Lower lobe of right lung (tissue), 2 donors: ENCODE data around the gene SORCS2. TPM values are rescaled to one million over a fixed set of nuclear protein-coding genes. Genes with fewer than 3 reads are reported as not detected.

Source experiments
- ATAC-seq, 2 donors: fragments of 200-7000 bp; cut with Tn5 transposase; one replicate each; pipeline ENCODE4 v1.9.1; 2020 to 2022; ENCODE audit warnings: mild to moderate bottlenecking in 2 of 2, moderate library complexity in 2 of 2
- DNase-seq: peaks from one replicate; pipeline ENCODE4 v3.0.0-alpha.2; 2020
- H3K27ac ChIP-seq: fragments of 200-600 bp; one replicate; pipeline ENCODE4 v1.8.0; 2022
- H3K27me3 ChIP-seq: fragments of 200-600 bp; one replicate; pipeline ENCODE4 v1.8.0; 2022; ENCODE audit warnings: low read depth
- H3K36me3 ChIP-seq: fragments of 200-600 bp; one replicate; pipeline ENCODE4 v1.8.0; 2022; ENCODE audit warnings: mild to moderate bottlenecking
- H3K4me1 ChIP-seq: fragments of 200-600 bp; one replicate; pipeline ENCODE4 v1.8.0; 2022
- H3K4me3 ChIP-seq: fragments of 200-600 bp; one replicate; pipeline ENCODE4 v1.8.0; 2022; ENCODE audit warnings: mild to moderate bottlenecking
- H3K9me3 ChIP-seq: fragments of 200-600 bp; one replicate; pipeline ENCODE4 v1.8.0; 2022
- intact Hi-C: fragments of 100-400 bp; cut with DNase I; formaldehyde crosslinking; loops from one replicate; pipeline ENCODE4 v1.11.0; 2022
- total RNA-seq: library from RNA; stranded (reverse); fragmentation: NEBNext Ultra II Directional; extraction: Animal tissue kit (Norgen Biotek cat#: 25700); gene quantifications from one replicate; pipeline ENCODE4 v1.2.1, GENCODE V29; 2021
- TF ChIP-seq, protein P1 (sequence below): fragments of 200-600 bp; IDR thresholded peaks from one replicate; pipeline ENCODE4 v1.8.0; 2022; ENCODE audit warnings: antibody characterized with exemption, mild to moderate bottlenecking
- donor health status: DM: no; HTN: yes; CAD: no; lungs with severe emphysema.

The SORCS2 gene
- total RNA-seq, 1 donor from 2014 or later, result 5.8 TPM

DNA sequence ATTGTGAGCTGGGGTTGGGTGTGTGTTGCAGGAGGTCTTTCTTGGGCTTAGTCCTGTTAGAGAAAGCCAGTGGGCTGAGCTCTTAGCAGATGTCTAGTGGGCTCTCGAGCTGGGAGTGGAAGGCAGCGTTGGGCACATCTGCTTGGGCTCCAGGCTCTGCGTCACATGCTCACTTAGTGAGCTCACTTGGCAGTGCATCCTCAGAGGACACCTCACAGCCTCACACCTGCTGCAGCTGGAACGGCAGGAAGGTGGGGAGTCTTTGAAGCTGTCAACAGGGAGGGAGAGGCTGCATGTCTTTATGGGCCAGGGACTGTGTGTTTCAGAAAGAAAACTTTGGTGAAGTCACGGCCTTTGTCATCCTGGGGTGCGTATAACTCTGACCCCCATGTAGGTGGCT is 160.1 kb downstream of the SORCS2 start:
- H3K9me3 ChIP-seq, result no peaks in the 10 kb centered on the region
- H3K27ac ChIP-seq, result no peak overlapping the region
- no peak for ATAC-seq
- intact Hi-C loops, result no loop called here
- H3K36me3 ChIP-seq, result no peaks in the 10 kb centered on the region
- DNase-seq, result no peak
- TF ChIP-seq, protein P1, sequence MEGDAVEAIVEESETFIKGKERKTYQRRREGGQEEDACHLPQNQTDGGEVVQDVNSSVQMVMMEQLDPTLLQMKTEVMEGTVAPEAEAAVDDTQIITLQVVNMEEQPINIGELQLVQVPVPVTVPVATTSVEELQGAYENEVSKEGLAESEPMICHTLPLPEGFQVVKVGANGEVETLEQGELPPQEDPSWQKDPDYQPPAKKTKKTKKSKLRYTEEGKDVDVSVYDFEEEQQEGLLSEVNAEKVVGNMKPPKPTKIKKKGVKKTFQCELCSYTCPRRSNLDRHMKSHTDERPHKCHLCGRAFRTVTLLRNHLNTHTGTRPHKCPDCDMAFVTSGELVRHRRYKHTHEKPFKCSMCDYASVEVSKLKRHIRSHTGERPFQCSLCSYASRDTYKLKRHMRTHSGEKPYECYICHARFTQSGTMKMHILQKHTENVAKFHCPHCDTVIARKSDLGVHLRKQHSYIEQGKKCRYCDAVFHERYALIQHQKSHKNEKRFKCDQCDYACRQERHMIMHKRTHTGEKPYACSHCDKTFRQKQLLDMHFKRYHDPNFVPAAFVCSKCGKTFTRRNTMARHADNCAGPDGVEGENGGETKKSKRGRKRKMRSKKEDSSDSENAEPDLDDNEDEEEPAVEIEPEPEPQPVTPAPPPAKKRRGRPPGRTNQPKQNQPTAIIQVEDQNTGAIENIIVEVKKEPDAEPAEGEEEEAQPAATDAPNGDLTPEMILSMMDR, result no peak
- no peak overlapping the region for H3K4me3 ChIP-seq
- no peaks in the 10 kb centered on the region for H3K27me3 ChIP-seq
- H3K4me1 ChIP-seq, result no peaks in the 10 kb centered on the region

DNA sequence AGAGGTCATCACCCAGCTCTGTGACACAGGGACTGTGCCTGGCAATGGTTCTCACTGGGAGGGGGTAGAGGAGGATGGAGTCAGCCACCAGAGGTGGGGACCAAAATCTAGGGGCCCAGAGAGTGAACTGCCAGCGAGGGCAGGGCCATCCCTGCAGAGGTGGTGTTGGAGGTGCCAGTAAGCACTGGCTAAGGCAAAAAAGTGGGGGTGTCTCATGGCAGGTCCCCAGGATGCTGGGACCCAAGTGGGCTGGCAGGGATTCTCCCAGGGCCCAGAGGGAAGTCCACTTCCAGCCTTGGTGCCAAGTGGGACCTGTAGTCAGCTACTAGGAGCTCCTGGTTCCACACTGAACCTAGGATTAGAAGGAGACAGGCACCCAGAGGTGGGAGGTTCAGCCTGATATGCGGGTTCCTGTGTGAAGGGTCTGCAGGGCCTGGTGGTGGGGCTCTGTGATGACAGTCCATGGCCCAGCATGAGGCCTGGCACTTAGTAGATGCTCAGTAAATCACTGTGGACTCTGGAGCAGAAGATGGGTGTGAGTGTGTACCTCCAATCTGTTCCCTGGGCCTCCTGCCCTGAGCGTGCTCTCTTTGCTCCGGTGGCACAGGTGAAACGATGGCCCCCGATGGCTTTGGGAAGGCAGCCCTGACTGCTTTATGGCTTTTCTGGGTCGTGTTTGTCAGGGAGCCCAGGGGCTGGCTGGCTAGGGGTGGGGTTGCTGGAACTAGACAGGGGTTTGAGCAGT is 160.9 kb downstream of the SORCS2 start:
- H3K4me3 ChIP-seq, result no peak overlapping the region
- H3K27me3 ChIP-seq, result no peaks in the 10 kb centered on the region
- no peak for ATAC-seq
- intact Hi-C loops, result no loop called here
- H3K9me3 ChIP-seq, result no peaks in the 10 kb centered on the region
- H3K36me3 ChIP-seq, result no peaks in the 10 kb centered on the region
- H3K27ac ChIP-seq, result no peak overlapping the region
- TF ChIP-seq, protein P1, result no peak
- no peak for DNase-seq
- H3K4me1 ChIP-seq, result no peaks in the 10 kb centered on the region

DNA sequence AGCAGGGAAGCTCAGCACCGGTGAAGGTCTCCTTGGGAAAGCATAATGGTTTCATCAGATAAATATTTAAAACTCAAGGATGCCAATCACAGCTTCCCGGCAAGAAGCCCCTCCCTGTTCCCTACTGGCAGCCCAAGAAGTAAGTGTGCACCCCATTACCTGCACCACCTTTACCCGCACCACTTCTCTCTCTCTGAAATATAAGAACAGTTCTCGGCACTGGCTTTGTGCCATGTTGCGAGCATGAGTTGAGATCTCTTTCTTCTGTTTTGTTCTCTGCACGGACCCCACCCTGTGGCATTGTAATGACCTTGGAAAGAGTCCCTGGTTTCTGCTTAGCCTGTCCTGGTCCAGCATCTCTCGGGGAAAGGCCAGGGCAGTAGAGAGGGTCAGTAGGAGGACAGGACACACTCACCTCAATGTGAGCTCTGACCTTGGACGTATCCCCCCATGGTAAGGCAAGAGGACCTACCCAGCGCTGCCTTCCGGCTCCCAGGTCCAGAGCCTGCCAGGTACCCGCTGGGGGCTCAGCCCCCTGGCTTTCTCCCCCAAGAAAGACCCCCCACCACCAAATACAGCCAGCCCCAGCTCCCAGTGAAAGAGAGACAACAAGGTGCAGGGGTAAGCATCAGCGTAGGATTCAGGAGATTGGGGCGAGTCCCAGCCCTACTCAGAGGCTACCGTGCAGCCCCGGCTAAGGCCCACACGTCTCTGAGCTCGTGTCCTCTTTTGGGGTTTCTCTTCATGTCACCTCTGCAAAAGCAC is 161.7 kb downstream of the SORCS2 start:
- no peaks in the 10 kb centered on the region for H3K9me3 ChIP-seq
- H3K4me1 ChIP-seq, result no peaks in the 10 kb centered on the region
- H3K4me3 ChIP-seq, result no peak overlapping the region
- no peak for ATAC-seq
- H3K27ac ChIP-seq, result no peak overlapping the region
- H3K27me3 ChIP-seq, result no peaks in the 10 kb centered on the region
- intact Hi-C loops, result no loop called here
- peak; percentile 28 for DNase-seq
- H3K36me3 ChIP-seq, result no peaks in the 10 kb centered on the region
- TF ChIP-seq, protein P1, result no peak

DNA sequence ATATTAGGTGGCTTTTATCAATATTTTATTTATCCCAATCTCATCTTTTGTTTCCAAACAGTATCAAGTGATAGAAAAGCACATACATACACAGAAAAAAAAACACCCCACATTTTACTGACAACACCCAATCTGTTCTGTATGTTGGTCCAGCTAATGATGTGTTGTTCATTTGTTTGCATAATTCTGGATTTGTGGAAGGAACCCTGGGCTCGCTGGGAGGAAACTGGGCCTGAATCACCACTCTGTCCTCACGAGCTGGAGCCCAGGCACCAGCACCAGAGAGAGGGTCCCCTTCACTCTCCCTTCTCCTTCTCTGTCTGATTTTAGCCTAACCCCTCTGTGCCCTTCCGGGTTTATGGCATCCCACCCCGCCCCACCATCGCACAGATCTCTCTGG is 162.6 kb downstream of the SORCS2 start:
- ATAC-seq (no peak), DNase-seq (no peak)
- Histone ChIP-seq H3K36me3 (no peaks in the 10 kb centered on the region), H3K9me3 (no peaks in the 10 kb centered on the region), H3K4me1 (peaks cover 2% of the 10 kb centered on the region), H3K4me3 (no peak overlapping the region), H3K27ac (no peak overlapping the region), H3K27me3 (no peaks in the 10 kb centered on the region)
- TF ChIP-seq, protein P1, result no peak
- intact Hi-C loops, result no loop called here

DNA sequence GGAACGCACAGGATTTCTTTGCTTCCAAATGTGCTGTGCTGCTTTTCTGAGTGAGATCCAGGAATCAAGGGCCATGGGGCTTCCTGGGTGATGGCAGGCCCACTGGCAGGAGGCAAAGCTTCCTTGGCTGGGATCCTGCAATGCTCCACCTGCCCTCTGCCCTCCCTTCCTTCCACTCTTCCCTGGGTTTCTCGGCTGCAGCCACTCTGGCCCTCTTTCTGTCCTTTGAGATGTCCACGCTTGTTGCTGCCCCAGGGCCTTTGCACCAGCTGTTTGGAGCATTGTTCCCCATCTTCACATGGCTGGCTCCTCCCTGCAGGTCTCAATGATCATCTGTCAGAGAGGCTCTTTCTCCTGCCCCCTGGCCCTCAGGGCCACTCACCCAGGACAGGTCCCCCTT is 163.5 kb downstream of the SORCS2 start:
- Histone ChIP-seq H3K9me3 (no peaks in the 10 kb centered on the region), H3K27me3 (no peaks in the 10 kb centered on the region), H3K4me3 (no peak overlapping the region), H3K36me3 (no peaks in the 10 kb centered on the region), H3K27ac (no peak overlapping the region), H3K4me1 (peaks cover 6% of the 10 kb centered on the region)
- TF ChIP-seq, protein P1, result no peak
- DNase-seq (no peak), ATAC-seq (no peak)
- intact Hi-C loops, result no loop called here
